H1 (cell line): ENCODE data around the gene COL25A1. TPM values are rescaled to one million over a fixed set of nuclear protein-coding genes. Genes with fewer than 3 reads are reported as not detected.

Experiments used
- CTCF ChIA-PET: fragments of 300-600 bp; sonication (Branson Sonifier 250); formaldehyde crosslinking; loops from one replicate; lab custom pipeline; 2021; ENCODE audit not compliant: partially characterized antibody; lab: Charles Lee
- POLR2A ChIA-PET: fragments of 300-600 bp; sonication (Branson Sonifier 250); formaldehyde crosslinking; loops from one replicate; lab custom pipeline; 2021; ENCODE audit warnings: inconsistent platforms; ENCODE audit not compliant: partially characterized antibody; lab: Charles Lee
- DNase-seq, 2 experiments: peaks; one replicate each; pipeline versions ENCODE4 v3.0.0 to v3.0.0-alpha.2; 2010 to 2022; ENCODE audit warnings: low spot score in 2 of 2, low read depth in 1 of 2, mixed read lengths in 1 of 2
- FAIRE-seq: peaks from 2 replicates; lab custom pipeline; 2011; peaks lifted over from hg19 to GRCh38; lab: Jason Lieb, UNC
- H2AFZ ChIP-seq: 2 replicates; pipeline ENCODE4 v1.8.1; 2012; ENCODE audit warnings: low read length, inconsistent platforms
- H2AK5ac ChIP-seq: 2 replicates; pipeline ENCODE4 v1.6.1; 2013; ENCODE audit warnings: low read depth, low read length
- H2BK120ac ChIP-seq: replicated peaks from 2 replicates; pipeline ENCODE3; 2013; ENCODE audit warnings: low read depth, low read length, inconsistent platforms
- H2BK12ac ChIP-seq: 2 replicates; pipeline ENCODE4 v1.6.1; 2013; ENCODE audit warnings: low read depth, low read length
- H2BK15ac ChIP-seq: 2 replicates; pipeline ENCODE4 v1.6.1; 2013; ENCODE audit warnings: low read length
- H2BK20ac ChIP-seq: 2 replicates; pipeline ENCODE4 v1.6.1; 2013; ENCODE audit warnings: low read length
- H2BK5ac ChIP-seq: 2 replicates; pipeline ENCODE4 v1.6.1; 2013; ENCODE audit warnings: low read depth, low read length
- H3K14ac ChIP-seq: 2 replicates; pipeline ENCODE4 v1.6.1; 2013; ENCODE audit warnings: inconsistent platforms; ENCODE audit not compliant: insufficient read length
- H3K18ac ChIP-seq: 2 replicates; pipeline ENCODE4 v1.6.1; 2013; ENCODE audit warnings: low read length; ENCODE audit errors: extremely low read depth
- H3K23ac ChIP-seq: 2 replicates; pipeline ENCODE4 v1.6.1; 2013; ENCODE audit warnings: inconsistent platforms; ENCODE audit not compliant: insufficient read length
- H3K23me2 ChIP-seq: 2 replicates; pipeline ENCODE4 v1.6.1; 2013; ENCODE audit warnings: low read depth, low read length
- H3K27ac ChIP-seq: 2 replicates; pipeline ENCODE4 v1.6.1; 2011; ENCODE audit warnings: low read depth, low read length, inconsistent platforms
- H3K27me3 ChIP-seq, 4 experiments: replicated peaks in 1 of 4; 1 replicate in 1 of 4; 2 replicates in 3 of 4; pipeline versions ENCODE4 v1.6.1 to v1.8.1; 2011 to 2013; ENCODE audit warnings: low read length in 3 of 4, mild to moderate bottlenecking in 3 of 4, inconsistent platforms in 2 of 4, mixed read lengths in 2 of 4, moderate library complexity in 1 of 4; ENCODE audit not compliant: control insufficient read depth in 3 of 4, insufficient read depth in 3 of 4; ENCODE audit errors: extremely low read depth in 1 of 4
- H3K36me3 ChIP-seq, 4 experiments: 2 replicates each; pipeline versions ENCODE4 v1.6.1 to v1.8.1; 2011 to 2013; ENCODE audit warnings: mild to moderate bottlenecking in 4 of 4, low read length in 3 of 4, moderate library complexity in 2 of 4, control low read depth in 1 of 4, inconsistent platforms in 1 of 4; ENCODE audit not compliant: insufficient read depth in 4 of 4, control insufficient read depth in 2 of 4
- H3K4ac ChIP-seq: replicated peaks from 2 replicates; pipeline ENCODE3; 2013; ENCODE audit warnings: low read length, low read depth, mixed read lengths, inconsistent platforms; ENCODE audit not compliant: insufficient read length
- H3K4me1 ChIP-seq, 4 experiments: replicated peaks in 1 of 4; 1 replicate in 1 of 4; 2 replicates in 3 of 4; pipeline versions ENCODE4 v1.6.1 to v1.8.1; 2011 to 2013; ENCODE audit warnings: low read length in 3 of 4, inconsistent platforms in 2 of 4, mixed read lengths in 1 of 4; ENCODE audit not compliant: insufficient read depth in 4 of 4, control insufficient read depth in 3 of 4
- H3K4me2 ChIP-seq, 2 experiments: 2 replicates each; pipeline versions ENCODE4 v1.6.1 to v1.8.1; 2011 to 2013; ENCODE audit warnings: low read depth in 2 of 2, low read length in 2 of 2, control low read depth in 1 of 2, inconsistent platforms in 1 of 2, mild to moderate bottlenecking in 1 of 2; ENCODE audit not compliant: insufficient read depth in 1 of 2
- H3K4me3 ChIP-seq, 4 experiments: fragments of 200-600, 300-600 bp in 1 of 4; sonication (generic), shearing (Covaris generic), sonication (Bioruptor Twin) in 1 of 4; 2 replicates each; pipeline versions ENCODE4 v1.5.1 to v1.8.1; 2011 to 2016; ENCODE audit warnings: low read length in 4 of 4, low read depth in 3 of 4, control low read depth in 2 of 4, inconsistent platforms in 2 of 4, mild to moderate bottlenecking in 2 of 4, mixed read lengths in 1 of 4, moderate library complexity in 1 of 4; ENCODE audit not compliant: insufficient read depth in 2 of 4; ENCODE audit errors: extremely low read depth in 1 of 4
- H3K56ac ChIP-seq: replicated peaks from 2 replicates; pipeline ENCODE3; 2013; ENCODE audit warnings: low read depth, mild to moderate bottlenecking, mixed read lengths, low read length, inconsistent platforms; ENCODE audit not compliant: insufficient read length
- H3K79me1 ChIP-seq: 2 replicates; pipeline ENCODE4 v1.6.1; 2013; ENCODE audit warnings: low read depth, low read length, control low read depth
- H3K79me2 ChIP-seq, 2 experiments: 2 replicates each; pipeline versions ENCODE4 v1.6.1 to v1.8.1; 2012 to 2013; ENCODE audit warnings: low read length in 2 of 2, mild to moderate bottlenecking in 2 of 2, inconsistent platforms in 1 of 2; ENCODE audit not compliant: insufficient read depth in 2 of 2, control insufficient read depth in 1 of 2
- H3K9ac ChIP-seq, 4 experiments: replicated peaks in 1 of 4; 1 replicate in 1 of 4; 2 replicates in 3 of 4; pipeline versions ENCODE4 v1.6.1 to v1.8.1; 2011 to 2013; ENCODE audit warnings: low read depth in 3 of 4, low read length in 3 of 4, control low read depth in 2 of 4, mild to moderate bottlenecking in 2 of 4, moderate library complexity in 2 of 4, inconsistent platforms in 1 of 4; ENCODE audit errors: extremely low read depth in 1 of 4
- H3K9me3 ChIP-seq, 2 experiments: 2 replicates each; pipeline versions ENCODE4 v1.6.1 to v1.8.1; 2012 to 2013; ENCODE audit warnings: mild to moderate bottlenecking in 2 of 2, moderate library complexity in 2 of 2, control low read depth in 1 of 2, inconsistent platforms in 1 of 2, low read depth in 1 of 2, low read length in 1 of 2, mixed read lengths in 1 of 2; ENCODE audit not compliant: insufficient read depth in 2 of 2
- H4K20me1 ChIP-seq, 2 experiments: replicated peaks in 1 of 2; 2 replicates each; pipeline versions ENCODE3 to v1.8.1; 2011 to 2013; ENCODE audit warnings: inconsistent platforms in 2 of 2, low read length in 2 of 2, mild to moderate bottlenecking in 1 of 2; ENCODE audit not compliant: insufficient read depth in 2 of 2, control insufficient read depth in 1 of 2
- H4K5ac ChIP-seq: 2 replicates; pipeline ENCODE4 v1.6.1; 2013; ENCODE audit warnings: low read length, low read depth, mixed read lengths, inconsistent platforms; ENCODE audit not compliant: insufficient read length
- H4K8ac ChIP-seq: 2 replicates; pipeline ENCODE4 v1.8.0; 2013; ENCODE audit warnings: mild to moderate bottlenecking, moderate library complexity, low read length, inconsistent platforms; ENCODE audit not compliant: insufficient read depth; ENCODE audit errors: extremely low read depth
- H4K91ac ChIP-seq: replicated peaks from 2 replicates; pipeline ENCODE3; 2013; ENCODE audit warnings: low read length, mixed read lengths, inconsistent platforms; ENCODE audit not compliant: insufficient read length
- ASH2L ChIP-seq: fragments of 200-600, 300-600 bp; sonication (generic); IDR thresholded peaks from one replicate; pipeline ENCODE4 v1.7.1; 2017; ENCODE audit warnings: low read length
- CEBPB ChIP-seq: IDR thresholded peaks from 2 replicates; pipeline ENCODE4 v1.6.1; 2012; ENCODE audit warnings: low read depth, low read length
- CHD1 ChIP-seq: IDR thresholded peaks from 2 replicates; pipeline ENCODE4 v1.6.1; 2012; ENCODE audit warnings: low read depth, low read length, improper control_type of control experiment
- CHD2 ChIP-seq: IDR thresholded peaks from 2 replicates; pipeline ENCODE4 v1.6.1; 2012; ENCODE audit warnings: low read length, improper control_type of control experiment
- CREB1 ChIP-seq: IDR thresholded peaks from 2 replicates; pipeline ENCODE4 v1.6.1; 2012; ENCODE audit warnings: inconsistent platforms
- CTBP2 ChIP-seq: IDR thresholded peaks from 2 replicates; pipeline ENCODE4 v1.7.0; 2011; ENCODE audit warnings: borderline replicate concordance, mild to moderate bottlenecking, moderate library complexity, mixed read lengths, low read length; ENCODE audit not compliant: insufficient read depth, insufficient read length
- JUN ChIP-seq: IDR thresholded peaks from 2 replicates; pipeline ENCODE4 v1.6.1; 2011; ENCODE audit warnings: low read depth, mild to moderate bottlenecking, improper control_type of control experiment, low read length
- POLR2AphosphoS5 ChIP-seq: IDR thresholded peaks from 2 replicates; pipeline ENCODE4 v1.6.1; 2011; ENCODE audit warnings: low read depth, low read length
- RBBP5 ChIP-seq: IDR thresholded peaks from 2 replicates; pipeline ENCODE4 v1.7.1; 2012; ENCODE audit warnings: low read depth, mild to moderate bottlenecking, inconsistent platforms, low read length, moderate library complexity, borderline replicate concordance
- RXRA ChIP-seq: IDR thresholded peaks from 2 replicates; pipeline ENCODE4 v1.6.1; 2011; ENCODE audit warnings: low read depth, mild to moderate bottlenecking, low read length, moderate library complexity; ENCODE audit not compliant: insufficient read depth
- SIN3A ChIP-seq, 2 experiments: IDR thresholded peaks in 1 of 2; conservative IDR thresholded peaks in 1 of 2; 2 replicates each; pipeline ENCODE4 v1.6.1; 2011 to 2012; ENCODE audit warnings: low read length in 2 of 2, improper control_type of control experiment in 1 of 2, low read depth in 1 of 2, mild to moderate bottlenecking in 1 of 2
- SIX5 ChIP-seq: IDR thresholded peaks from 2 replicates; pipeline ENCODE4 v1.6.1; 2011; ENCODE audit warnings: mild to moderate bottlenecking, low read depth, low read length
- SP2 ChIP-seq: IDR thresholded peaks from 2 replicates; pipeline ENCODE4 v1.6.1; 2012; ENCODE audit warnings: mild to moderate bottlenecking, low read length, inconsistent platforms
- TEAD4 ChIP-seq: IDR thresholded peaks from 2 replicates; pipeline ENCODE4 v1.6.1; 2012; ENCODE audit warnings: low read depth, low read length, inconsistent platforms, mixed read lengths
- USF2 ChIP-seq: IDR thresholded peaks from 2 replicates; pipeline ENCODE4 v1.6.1; 2011; ENCODE audit warnings: low read length, improper control_type of control experiment
- ZNF274 ChIP-seq: IDR thresholded peaks from 2 replicates; pipeline ENCODE4 v1.7.0; 2012; ENCODE audit warnings: low read length, borderline replicate concordance; ENCODE audit errors: extremely low read depth
- polyA plus RNA-seq, 7 experiments: library from polyadenylated mRNA; depleted of rRNA in 3 of 7; stranded (reverse) in 5 of 7; unstranded in 2 of 7; fragments of >200 nt in 5 of 7; fragments of 200-250 nt in 2 of 7; gene quantifications; 1 replicate in 5 of 7; 2 replicates in 1 of 7; 4 replicates in 1 of 7; pipeline versions ENCODE4 v1.2.1 to v1.2.3, GENCODE V29; 2011 to 2013; ENCODE audit warnings: missing spikeins in 2 of 7, mixed read lengths in 2 of 7
- total RNA-seq: library from RNA; stranded (reverse); fragmentation: NEBNext Ultra II Directional; extraction: Animal tissue kit (Norgen Biotek cat#: 25700); gene quantifications from 2 replicates; pipeline ENCODE4 v1.2.1, GENCODE V29; 2021

Gene COL25A1
- total and polyA plus RNA-seq, 2 of the 8 experiments (the other 6 are each of a cell fraction or from before 2014, with no cell fraction given): 1.1 to 8.3 TPM

GRCh38 chr4:109295081-109295480 is 7.4 kb downstream of the COL25A1 start:
- Histone ChIP-seq H4K8ac (no peak overlapping the region), H3K9ac (no peak overlapping the region), H4K5ac (no peak overlapping the region), H2BK12ac (no peak overlapping the region), H2BK20ac (no peak overlapping the region), H3K36me3 (no peaks in the 10 kb centered on the region), H3K23me2 (no peaks in the 10 kb centered on the region), H2AK5ac (no peak overlapping the region), H3K14ac (no peak overlapping the region), H2BK120ac (no peak overlapping the region), H3K23ac (no peak overlapping the region), H4K20me1 (no peaks in the 10 kb centered on the region), H3K79me2 (no peaks in the 10 kb centered on the region), H3K27me3 (no peaks in the 10 kb centered on the region), H2BK5ac (no peak overlapping the region), H3K4me3 (no peak overlapping the region), H3K4me2 (no peak overlapping the region), H2BK15ac (no peak overlapping the region), H3K27ac (no peak overlapping the region), H3K18ac (no peak overlapping the region), H2AFZ (no peak overlapping the region), H4K91ac (no peak overlapping the region), H3K4me1 (no peaks in the 10 kb centered on the region), H3K4ac (no peak overlapping the region), H3K79me1 (no peaks in the 10 kb centered on the region), H3K9me3 (no peaks in the 10 kb centered on the region), H3K56ac (no peak overlapping the region)
- no peak for FAIRE-seq
- CTCF ChIA-PET: interaction anchor here (0.6 to 3.1 kb wide), 11 partner anchors 12 to 494 kb away, joined by 3 to 15 read pairs (median 4); no protein-coding TSS in a partner anchor
- POLR2A ChIA-PET: no interaction called here
- DNase-seq: no peak
- no peak for TF ChIP-seq CREB1
- TF ChIP-seq CHD2: no peak
- no peak for TF ChIP-seq USF2
- TF ChIP-seq CEBPB: no peak
- TF ChIP-seq CTBP2: no peak
- TF ChIP-seq SIX5: no peak
- no peak for TF ChIP-seq POLR2AphosphoS5
- TF ChIP-seq RBBP5: no peak
- TF ChIP-seq JUN: no peak
- no peak for TF ChIP-seq CHD1
- no peak for TF ChIP-seq ASH2L
- TF ChIP-seq ZNF274: no peak
- TF ChIP-seq SIN3A (conservative IDR thresholded peaks at IDR 0.05 in 1 of 2, IDR thresholded peaks at IDR 0.05 in 1 of 2; ENCODE audit: low read depth in 1 of 2, low read length in 2 of 2): no peak
- TF ChIP-seq RXRA: no peak
- TF ChIP-seq TEAD4: no peak
- TF ChIP-seq SP2: no peak
